Epithelial cell of esophagus (primary cell): Measurements from ENCODE around the gene PRDM11.
A peak's percentile ranks its signal among the peaks of the same experiment; 100 is the strongest.

Experiments
- DNase-seq: peaks from one replicate; pipeline ENCODE4 v3.0.0; 2010; ENCODE audit warnings: low read depth
- H3K4me3 ChIP-seq: 2 replicates; pipeline ENCODE4 v1.5.1; 2011; ENCODE audit warnings: mild to moderate bottlenecking, low read length, control low read depth
- TF ChIP-seq, protein P1 (sequence below): IDR thresholded peaks from 2 replicates; pipeline ENCODE4 v1.5.1; 2011; ENCODE audit warnings: low read depth, mild to moderate bottlenecking, low read length, control low read depth, inconsistent platforms; ENCODE audit not compliant: insufficient read depth; ENCODE audit errors: missing control alignments

PRDM11 gene

DNA sequence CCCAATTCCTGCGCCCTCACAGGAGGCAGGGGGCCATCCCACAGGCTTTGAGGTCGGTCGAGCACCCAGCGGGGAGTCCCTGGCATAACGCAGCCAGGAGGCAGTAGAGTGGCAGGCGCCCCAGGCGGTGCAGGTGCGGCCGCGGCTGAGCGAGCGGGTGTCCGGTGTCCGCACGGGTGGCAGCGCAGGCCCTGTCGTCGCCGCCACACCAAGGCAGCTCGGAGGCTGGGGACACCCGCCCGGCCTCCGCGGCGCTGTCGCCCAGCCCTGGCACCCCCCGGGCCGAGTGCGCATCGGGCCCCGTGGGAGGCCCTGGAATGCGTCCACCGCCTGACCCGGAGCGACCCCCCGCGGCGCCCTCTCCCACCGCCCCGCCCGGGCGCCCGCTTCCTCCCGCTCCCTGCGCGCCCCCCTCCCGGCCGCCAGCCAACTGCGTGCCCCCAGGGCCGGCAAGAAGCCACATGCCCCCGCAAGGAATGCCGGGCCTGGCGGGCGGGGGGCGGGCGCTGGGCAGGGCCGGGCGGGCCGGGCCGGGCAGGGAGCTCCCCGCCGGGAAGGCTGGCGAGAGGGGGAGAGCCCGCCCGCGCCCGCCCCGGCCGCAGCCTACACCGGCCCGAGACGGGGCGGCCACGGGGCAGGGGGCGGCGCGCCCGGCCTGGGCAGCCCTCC, 33.9 kb downstream of the PRDM11 start:
- H3K4me3 ChIP-seq: peak overlapping the region; percentile 56
- TF ChIP-seq, protein P1, sequence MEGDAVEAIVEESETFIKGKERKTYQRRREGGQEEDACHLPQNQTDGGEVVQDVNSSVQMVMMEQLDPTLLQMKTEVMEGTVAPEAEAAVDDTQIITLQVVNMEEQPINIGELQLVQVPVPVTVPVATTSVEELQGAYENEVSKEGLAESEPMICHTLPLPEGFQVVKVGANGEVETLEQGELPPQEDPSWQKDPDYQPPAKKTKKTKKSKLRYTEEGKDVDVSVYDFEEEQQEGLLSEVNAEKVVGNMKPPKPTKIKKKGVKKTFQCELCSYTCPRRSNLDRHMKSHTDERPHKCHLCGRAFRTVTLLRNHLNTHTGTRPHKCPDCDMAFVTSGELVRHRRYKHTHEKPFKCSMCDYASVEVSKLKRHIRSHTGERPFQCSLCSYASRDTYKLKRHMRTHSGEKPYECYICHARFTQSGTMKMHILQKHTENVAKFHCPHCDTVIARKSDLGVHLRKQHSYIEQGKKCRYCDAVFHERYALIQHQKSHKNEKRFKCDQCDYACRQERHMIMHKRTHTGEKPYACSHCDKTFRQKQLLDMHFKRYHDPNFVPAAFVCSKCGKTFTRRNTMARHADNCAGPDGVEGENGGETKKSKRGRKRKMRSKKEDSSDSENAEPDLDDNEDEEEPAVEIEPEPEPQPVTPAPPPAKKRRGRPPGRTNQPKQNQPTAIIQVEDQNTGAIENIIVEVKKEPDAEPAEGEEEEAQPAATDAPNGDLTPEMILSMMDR: peak; percentile 42
- peak; percentile 69 for DNase-seq

DNA sequence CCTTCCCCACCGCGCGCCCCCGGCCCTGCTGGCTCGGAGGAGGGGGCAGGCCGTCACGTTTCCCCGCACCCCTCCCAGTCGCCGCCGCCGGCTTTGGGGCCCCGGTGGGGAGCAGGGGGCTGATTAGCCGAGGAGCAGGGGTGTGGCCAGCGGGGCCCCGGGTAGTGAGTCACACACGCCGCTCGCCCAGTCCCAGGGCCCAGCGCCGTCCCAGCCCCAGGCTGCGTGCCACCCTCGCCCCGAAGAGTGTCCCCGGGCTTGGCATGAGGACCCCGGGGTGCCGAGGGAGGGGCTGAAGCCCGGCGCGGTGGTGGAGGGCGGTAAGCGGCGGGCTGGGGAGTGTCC, 34.4 kb downstream of the PRDM11 start:
- peak; percentile 69 for DNase-seq
- TF ChIP-seq, protein P1: no peak

DNA sequence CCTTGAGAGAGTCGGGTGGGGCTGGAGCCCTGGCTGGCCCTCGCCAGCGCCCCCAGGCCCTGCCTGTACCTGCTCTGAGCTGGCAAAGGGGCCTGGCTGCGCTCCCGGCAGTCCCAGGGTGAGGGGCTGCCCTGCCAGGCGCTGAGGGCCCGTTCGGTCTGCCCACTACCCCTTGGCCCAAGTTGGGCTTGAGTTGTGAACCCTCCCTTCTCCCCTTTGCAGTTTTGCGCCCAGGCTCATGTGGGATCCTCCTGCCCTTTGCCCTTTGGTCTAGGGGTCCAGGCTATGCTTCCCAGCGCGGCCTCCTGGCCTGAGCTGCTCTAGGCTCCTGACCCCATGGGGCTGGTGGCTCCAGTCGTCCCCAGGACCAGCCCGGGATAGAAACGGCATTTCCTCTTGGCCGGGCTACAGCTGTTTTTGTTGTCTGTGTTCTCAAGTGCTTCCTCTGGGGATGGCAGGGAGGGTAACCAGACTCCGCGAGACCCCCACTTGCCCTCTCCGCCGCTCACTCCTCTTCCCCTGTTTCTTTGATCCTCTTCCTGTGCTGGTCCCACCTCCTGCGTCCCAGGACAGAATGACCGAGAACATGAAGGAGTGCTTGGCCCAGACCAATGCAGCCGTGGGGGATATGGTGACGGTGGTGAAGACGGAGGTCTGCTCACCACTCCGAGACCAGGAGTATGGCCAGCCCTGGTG, 34.9 kb downstream of the PRDM11 start:
- no peak for DNase-seq
- H3K4me3 ChIP-seq: peak overlapping the region; percentile 56
- TF ChIP-seq, protein P1: no peak

More for the DNA sequence above, 34.4 kb downstream of the PRDM11 start:
- peak overlapping the region; percentile 56 for H3K4me3 ChIP-seq

DNA sequence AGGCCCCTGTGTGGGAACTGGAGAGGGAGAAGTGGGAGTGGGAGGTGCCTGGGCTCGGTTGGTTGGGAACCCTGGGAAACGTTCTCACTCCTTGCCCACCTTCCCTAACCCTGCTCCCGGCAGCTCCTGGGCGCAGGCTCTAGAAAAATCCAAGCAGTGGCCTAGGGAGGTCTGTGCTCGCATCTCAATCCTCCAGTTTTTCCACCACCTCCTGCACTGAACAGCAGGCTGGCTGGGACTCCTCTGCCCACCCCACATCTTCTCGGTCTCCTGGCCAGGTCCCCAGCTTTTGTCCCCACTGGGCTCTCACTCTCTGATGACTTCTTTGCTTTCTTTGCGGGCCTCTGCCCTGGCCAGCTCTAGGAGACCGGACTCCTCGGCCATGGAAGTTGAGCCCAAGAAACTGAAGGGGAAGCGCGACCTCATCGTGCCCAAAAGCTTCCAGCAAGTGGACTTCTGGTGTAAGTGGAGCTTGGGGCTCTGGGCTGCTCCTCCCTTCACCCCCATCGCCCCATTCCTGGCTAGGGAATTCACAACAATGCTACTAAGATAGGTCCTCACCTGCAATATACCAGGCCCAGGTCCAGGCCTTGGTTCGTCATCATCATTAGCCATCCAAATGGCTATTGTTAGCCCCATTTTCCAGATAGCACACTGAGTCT, 35.6 kb downstream of the PRDM11 start:
- no peak for DNase-seq
- TF ChIP-seq, protein P1: no peak
- H3K4me3 ChIP-seq: peak overlapping the region; percentile 56

- DNase-seq: peak; percentile 53
- TF ChIP-seq, protein P1: peak; percentile 52
- no peak overlapping the region for H3K4me3 ChIP-seq
These were observed 36.5 kb downstream of the PRDM11 start for GRCh38 chr11:45182902-45183301.

- TF ChIP-seq, protein P1: no peak
- DNase-seq: no peak
- no peak overlapping the region for H3K4me3 ChIP-seq
These were observed 38.2 kb downstream of the PRDM11 start for GRCh38 chr11:45184640-45185039.
